ENCODE data around the gene CEACAM8. TPM values are rescaled to one million over a fixed set of nuclear protein-coding genes. Genes with fewer than 3 reads are reported as not detected.

Gene CEACAM8
- total RNA-seq, 1 experiment from 2014 or later: not detected

DNA sequence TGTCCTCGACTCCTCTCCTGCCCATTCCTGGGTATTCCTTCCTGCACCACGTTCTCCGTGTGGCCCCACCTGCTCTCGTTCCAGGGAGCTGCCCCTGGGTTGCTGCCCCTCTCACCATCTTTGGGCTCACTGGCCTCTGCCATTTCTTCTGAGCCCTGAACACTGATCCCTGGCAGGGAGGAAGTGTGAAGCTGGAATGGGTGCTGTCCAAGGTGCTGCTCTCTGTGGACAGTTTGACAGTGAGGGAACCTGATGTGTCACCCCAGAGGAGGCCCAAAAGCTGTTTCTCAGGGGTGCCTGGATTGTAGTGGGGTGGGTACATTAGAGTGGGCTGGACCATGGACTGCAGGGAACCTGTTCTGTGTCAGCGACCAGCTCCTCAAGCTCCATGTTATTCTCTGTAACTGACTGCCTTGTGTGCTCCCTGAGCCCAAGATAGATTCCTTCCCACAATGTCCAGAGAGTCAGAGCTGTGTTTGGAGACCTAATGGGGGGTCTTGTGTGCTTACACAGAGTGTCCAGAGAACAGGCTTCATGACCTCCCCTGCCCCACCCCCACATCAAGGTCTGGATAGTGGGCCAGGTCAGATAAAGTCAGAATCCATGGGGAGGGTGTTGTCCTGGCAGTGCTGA lies 7.2 kb upstream of the CEACAM8 start:
- Histone ChIP-seq H3K4me3 (replicated peaks in 1 of 2; ENCODE audit: low read depth in 1 of 2, low read length in 2 of 2) (no peak overlapping the region), H3K9me3 (ENCODE audit: control insufficient read depth in 1 of 2, insufficient read depth in 1 of 2, low read depth in 1 of 2, low read length in 2 of 2) (no peaks in the 10 kb centered on the region), H4K20me1 (ENCODE audit: insufficient read depth) (no peaks in the 10 kb centered on the region), H3K4me2 (ENCODE audit: low read length) (no peak overlapping the region), H2AFZ (ENCODE audit: low read depth, low read length, poor library complexity, severe bottlenecking) (no peak overlapping the region), H3K9ac (ENCODE audit: low read length) (no peak overlapping the region), H3K36me3 (ENCODE audit: control insufficient read depth in 1 of 2, insufficient read depth in 2 of 2, low read length in 2 of 2) (no peaks in the 10 kb centered on the region), H3K27me3 (ENCODE audit: insufficient read depth, low read length) (peaks cover 26% of the 10 kb centered on the region), H3K27ac (ENCODE audit: low read depth, low read length) (no peak overlapping the region), H3K9me2 (ENCODE audit: insufficient read depth) (no peaks in the 10 kb centered on the region), H3K4me1 (ENCODE audit: control insufficient read depth in 1 of 2, insufficient read depth in 2 of 2, low read length in 2 of 2) (peaks cover 0 to 6% of the 10 kb centered on the region in 2 experiments; a peak in 1 of 4 replicates), H3K79me2 (ENCODE audit: insufficient read depth, low read length) (no peaks in the 10 kb centered on the region)
- ChIA-PET CTCF (no interaction called here), RAD21 (ENCODE audit: low non-redundant PET in 1 of 2, low total read pairs in 2 of 2, uncharacterized antibody in 2 of 2, unreplicated experiment in 2 of 2) (no interaction called here), POLR2A (no interaction called here)
- DNase-seq (ENCODE audit: low read depth, low spot score): no peak
- intact Hi-C loops (cut with micrococcal nuclease): no loop called here
- TF ChIP-seq EZH2phosphoT487 (IDR thresholded peaks at IDR 0.05; ENCODE audit: borderline replicate concordance) (no peak), POLR2A (IDR thresholded peaks at IDR 0.05; ENCODE audit: borderline replicate concordance, extremely low read depth, insufficient read depth, insufficient read length) (no peak), SIN3A (IDR thresholded peaks at IDR 0.05; ENCODE audit: low read depth) (no peak), RAD21 (IDR thresholded peaks at IDR 0.05; ENCODE audit: low read depth) (no peak), TCF7L2 (IDR thresholded peaks at IDR 0.05; ENCODE audit: borderline replicate concordance, extremely low read depth, insufficient read depth, insufficient read length) (no peak), SRF (IDR thresholded peaks at IDR 0.05; ENCODE audit: low read depth) (no peak)
- TF ChIP-seq, protein P1, sequence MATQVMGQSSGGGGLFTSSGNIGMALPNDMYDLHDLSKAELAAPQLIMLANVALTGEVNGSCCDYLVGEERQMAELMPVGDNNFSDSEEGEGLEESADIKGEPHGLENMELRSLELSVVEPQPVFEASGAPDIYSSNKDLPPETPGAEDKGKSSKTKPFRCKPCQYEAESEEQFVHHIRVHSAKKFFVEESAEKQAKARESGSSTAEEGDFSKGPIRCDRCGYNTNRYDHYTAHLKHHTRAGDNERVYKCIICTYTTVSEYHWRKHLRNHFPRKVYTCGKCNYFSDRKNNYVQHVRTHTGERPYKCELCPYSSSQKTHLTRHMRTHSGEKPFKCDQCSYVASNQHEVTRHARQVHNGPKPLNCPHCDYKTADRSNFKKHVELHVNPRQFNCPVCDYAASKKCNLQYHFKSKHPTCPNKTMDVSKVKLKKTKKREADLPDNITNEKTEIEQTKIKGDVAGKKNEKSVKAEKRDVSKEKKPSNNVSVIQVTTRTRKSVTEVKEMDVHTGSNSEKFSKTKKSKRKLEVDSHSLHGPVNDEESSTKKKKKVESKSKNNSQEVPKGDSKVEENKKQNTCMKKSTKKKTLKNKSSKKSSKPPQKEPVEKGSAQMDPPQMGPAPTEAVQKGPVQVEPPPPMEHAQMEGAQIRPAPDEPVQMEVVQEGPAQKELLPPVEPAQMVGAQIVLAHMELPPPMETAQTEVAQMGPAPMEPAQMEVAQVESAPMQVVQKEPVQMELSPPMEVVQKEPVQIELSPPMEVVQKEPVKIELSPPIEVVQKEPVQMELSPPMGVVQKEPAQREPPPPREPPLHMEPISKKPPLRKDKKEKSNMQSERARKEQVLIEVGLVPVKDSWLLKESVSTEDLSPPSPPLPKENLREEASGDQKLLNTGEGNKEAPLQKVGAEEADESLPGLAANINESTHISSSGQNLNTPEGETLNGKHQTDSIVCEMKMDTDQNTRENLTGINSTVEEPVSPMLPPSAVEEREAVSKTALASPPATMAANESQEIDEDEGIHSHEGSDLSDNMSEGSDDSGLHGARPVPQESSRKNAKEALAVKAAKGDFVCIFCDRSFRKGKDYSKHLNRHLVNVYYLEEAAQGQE (IDR thresholded peaks at IDR 0.05; ENCODE audit: low read depth): peak; percentile 89
- TF ChIP-seq, protein P2, sequence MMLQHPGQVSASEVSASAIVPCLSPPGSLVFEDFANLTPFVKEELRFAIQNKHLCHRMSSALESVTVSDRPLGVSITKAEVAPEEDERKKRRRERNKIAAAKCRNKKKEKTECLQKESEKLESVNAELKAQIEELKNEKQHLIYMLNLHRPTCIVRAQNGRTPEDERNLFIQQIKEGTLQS (IDR thresholded peaks at IDR 0.05): no peak
- no TSS peak for BruUV-seq (replicated peaks)
- no peak for ATAC-seq

Data from HCT116 (cell line).